SK-N-SH (cell line): ENCODE measurements around the gene BICC1. TPM values are rescaled to one million over a fixed set of nuclear protein-coding genes. Genes with fewer than 3 reads are reported as not detected.

Experiments used
- CTCF ChIA-PET: fragments of 300-600, 350-600 bp; formaldehyde crosslinking; extraction: SDS; loops from one replicate; lab custom pipeline; 2021; lab: Yijun Ruan, JAX
- POLR2A ChIA-PET: fragments of 350-600 bp; sonication (Branson Sonifier 250); formaldehyde crosslinking; extraction: SDS; loops from one replicate; lab custom pipeline; 2020; ENCODE audit warnings: antibody characterized with exemption, inconsistent platforms; lab: Yijun Ruan, JAX
- DNase-seq: peaks from one replicate; pipeline ENCODE4 v3.0.0; 2012
- H2AFZ ChIP-seq: fragments of 200-600 bp; sonication (generic); 2 replicates; pipeline ENCODE4 v1.8.1; 2016; ENCODE audit warnings: antibody characterized with exemption, mild to moderate bottlenecking, low read depth
- H3F3A ChIP-seq: fragments of 200-600 bp; sonication (generic); replicated peaks from 2 replicates; pipeline ENCODE3; 2016; ENCODE audit warnings: antibody characterized with exemption, mild to moderate bottlenecking; ENCODE audit not compliant: insufficient read depth
- H3K27ac ChIP-seq, 2 experiments: fragments of 200-500 bp in 1 of 2; fragments of 200-600 bp in 1 of 2; sonication (Bioruptor generic) in 1 of 2; sonication (generic), shearing (Covaris generic) in 1 of 2; 2 replicates each; pipeline versions ENCODE4 v1.5.1 to v1.6.1; 2014 to 2016; ENCODE audit warnings: low read depth in 2 of 2, inconsistent platforms in 1 of 2, low read length in 1 of 2, mild to moderate bottlenecking in 1 of 2, mixed read lengths in 1 of 2
- H3K27me3 ChIP-seq: fragments of 200-600 bp; sonication (generic), shearing (Covaris generic); 2 replicates; pipeline ENCODE4 v1.6.1; 2016; ENCODE audit warnings: mixed run types; ENCODE audit not compliant: insufficient read depth
- H3K36me3 ChIP-seq, 2 experiments: fragments of 200-500 bp in 1 of 2; fragments of 200-600 bp in 1 of 2; sonication (Bioruptor generic) in 1 of 2; sonication (generic) in 1 of 2; replicated peaks in 1 of 2; 2 replicates each; pipeline versions ENCODE3 to v1.5.1; 2014 to 2016; ENCODE audit warnings: low read length in 1 of 2, mild to moderate bottlenecking in 1 of 2; ENCODE audit not compliant: insufficient read depth in 2 of 2, control insufficient read depth in 1 of 2
- H3K4me1 ChIP-seq, 2 experiments: fragments of 200-500 bp in 1 of 2; fragments of 200-600 bp in 1 of 2; sonication (Bioruptor generic) in 1 of 2; sonication (generic), shearing (Covaris generic) in 1 of 2; 2 replicates each; pipeline versions ENCODE4 v1.5.1 to v1.6.1; 2014 to 2016; ENCODE audit warnings: low read depth in 1 of 2, low read length in 1 of 2, mixed run types in 1 of 2; ENCODE audit not compliant: insufficient read depth in 2 of 2, control insufficient read depth in 1 of 2
- H3K4me2 ChIP-seq: fragments of 200-600 bp; sonication (generic), shearing (Covaris generic); 2 replicates; pipeline ENCODE4 v1.6.1; 2017; ENCODE audit warnings: mixed run types
- H3K4me3 ChIP-seq, 2 experiments: fragments of 200-500 bp in 1 of 2; fragments of 200-600 bp in 1 of 2; sonication (Bioruptor generic) in 1 of 2; sonication (generic), shearing (Covaris generic) in 1 of 2; 2 replicates each; pipeline versions ENCODE4 v1.5.1 to v1.8.1; 2014 to 2016; ENCODE audit warnings: low read depth in 2 of 2, inconsistent platforms in 1 of 2, low read length in 1 of 2, mild to moderate bottlenecking in 1 of 2, mixed read lengths in 1 of 2, moderate library complexity in 1 of 2
- H3K79me2 ChIP-seq: fragments of 200-600 bp; sonication (generic); 2 replicates; pipeline ENCODE4 v1.8.1; 2017; ENCODE audit warnings: mild to moderate bottlenecking; ENCODE audit not compliant: insufficient read depth
- H3K9ac ChIP-seq: fragments of 200-600 bp; sonication (generic); 2 replicates; pipeline ENCODE4 v1.6.1; 2017; ENCODE audit warnings: mixed run types
- H3K9me2 ChIP-seq: fragments of 200-600 bp; sonication (generic); 2 replicates; pipeline ENCODE4 v1.6.1; 2017; ENCODE audit warnings: mixed run types
- H3K9me3 ChIP-seq: fragments of 200-600 bp; sonication (generic); 2 replicates; pipeline ENCODE4 v1.6.1; 2017; ENCODE audit warnings: mixed run types, mild to moderate bottlenecking, moderate library complexity
- H4K20me1 ChIP-seq: fragments of 200-600 bp; sonication (generic); 2 replicates; pipeline ENCODE4 v1.6.1; 2017; ENCODE audit warnings: mild to moderate bottlenecking, mixed run types; ENCODE audit not compliant: insufficient read depth
- ELF1 ChIP-seq: IDR thresholded peaks from 2 replicates; pipeline ENCODE4 v1.4.0; 2012
- FOSL2 ChIP-seq: IDR thresholded peaks from 2 replicates; pipeline ENCODE4 v1.4.0; 2012; ENCODE audit warnings: low read depth, mild to moderate bottlenecking, moderate library complexity, borderline replicate concordance
- FOXJ3 ChIP-seq: sonication (generic); formaldehyde crosslinking; IDR thresholded peaks from 2 replicates; pipeline ENCODE4 v1.5.1; 2020; ENCODE audit warnings: mild to moderate bottlenecking, missing genetic modification reagents
- FOXM1 ChIP-seq: IDR thresholded peaks from 2 replicates; pipeline ENCODE4 v1.4.0; 2012; ENCODE audit warnings: low read depth, mild to moderate bottlenecking
- GATA2 ChIP-seq: sonication (generic); formaldehyde crosslinking; IDR thresholded peaks from 2 replicates; pipeline ENCODE4 v1.5.0; 2020; ENCODE audit warnings: mild to moderate bottlenecking, missing genetic modification reagents
- JUND ChIP-seq: IDR thresholded peaks from 2 replicates; pipeline ENCODE4 v1.4.0; 2012
- NFIC ChIP-seq: IDR thresholded peaks from 2 replicates; pipeline ENCODE4 v1.4.0; 2012; ENCODE audit warnings: borderline replicate concordance
- POLR2AphosphoS5 ChIP-seq: IDR thresholded peaks from 2 replicates; pipeline ENCODE4 v1.6.1; 2012; ENCODE audit warnings: low read depth, low read length
- RAD21 ChIP-seq: IDR thresholded peaks from 2 replicates; pipeline ENCODE4 v1.6.1; 2012; ENCODE audit warnings: mild to moderate bottlenecking, low read length
- RCOR1 ChIP-seq: fragments of 150-350 bp; IDR thresholded peaks from 2 replicates; pipeline ENCODE4 v1.6.1; 2017; ENCODE audit warnings: antibody characterized with exemption, low read length
- RFX5 ChIP-seq: IDR thresholded peaks from 2 replicates; pipeline ENCODE4 v1.6.1; 2012; ENCODE audit warnings: mild to moderate bottlenecking, improper control_type of control experiment, low read length
- WGBS: methylation state at CpG from one replicate; pipeline ENCODE4 v1.1.6; 2017; ENCODE audit warnings: low lambda C conversion rate; 5-methylcytosine and 5-hydroxymethylcytosine counted together
- polyA plus RNA-seq, 3 experiments: library from polyadenylated mRNA; depleted of rRNA; stranded (reverse); fragments of >200 nt; gene quantifications; 2 replicates each; pipeline ENCODE4 v1.2.3, GENCODE V29; 2012
- TF ChIP-seq, protein P1 (sequence below): IDR thresholded peaks from 2 replicates; pipeline ENCODE4 v1.4.0; 2012; ENCODE audit warnings: low read depth
- TF ChIP-seq, protein P2 (sequence below): IDR thresholded peaks from 2 replicates; pipeline ENCODE4 v1.4.0; 2012; ENCODE audit warnings: low read depth, borderline replicate concordance
- TF ChIP-seq, protein P3 (sequence below): IDR thresholded peaks from 2 replicates; pipeline ENCODE4 v1.4.0; 2012; ENCODE audit warnings: low read depth, borderline replicate concordance
- TF ChIP-seq, protein P4 (sequence below): IDR thresholded peaks from 2 replicates; pipeline ENCODE4; 2012
- TF ChIP-seq, protein P5 (sequence below): fragments of 150-350 bp; IDR thresholded peaks from 2 replicates; pipeline ENCODE4 v1.6.1; 2016; ENCODE audit warnings: mild to moderate bottlenecking, low read depth, low read length
- TF ChIP-seq, protein P6 (sequence below): fragments of 150-350 bp; IDR thresholded peaks from 2 replicates; pipeline ENCODE4 v1.6.1; 2017; ENCODE audit warnings: antibody characterized with exemption, low read length, low read depth, borderline replicate concordance
- TF ChIP-seq, protein P7 (sequence below): IDR thresholded peaks from 2 replicates; pipeline ENCODE4 v1.6.1; 2012; ENCODE audit warnings: mild to moderate bottlenecking, low read depth, low read length, moderate library complexity

BICC1 gene
- polyA plus RNA-seq, 1 of the 3 experiments (the other 2 are of a cell fraction), result 1.5 TPM

DNA sequence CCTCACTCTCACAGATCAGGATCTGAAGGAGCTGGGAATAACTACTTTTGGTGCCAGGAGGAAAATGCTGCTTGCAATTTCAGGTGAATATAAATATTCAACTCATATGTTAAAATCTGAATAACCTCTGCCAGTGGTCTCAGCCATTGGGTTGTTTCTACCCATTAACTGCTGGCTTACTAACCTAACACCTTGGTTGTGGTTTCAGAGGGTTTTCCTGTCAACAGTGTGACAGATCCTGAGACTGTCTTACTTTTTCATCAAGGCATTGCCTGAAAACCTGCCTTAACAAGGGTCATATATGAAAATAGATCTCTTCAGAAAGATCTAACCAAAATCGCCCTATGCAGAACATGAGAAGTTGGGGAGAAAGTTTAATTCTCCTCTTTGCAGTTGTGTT, 307.7 kb downstream of the BICC1 start:
- DNase-seq, result no peak
- ChIA-PET POLR2A (no interaction called here), CTCF (no interaction called here)
- Histone ChIP-seq H3F3A (peaks cover 20% of the 10 kb centered on the region), H3K4me3 (no peak overlapping the region), H3K79me2 (no peaks in the 10 kb centered on the region), H3K27ac (peak overlapping the region; percentile 71 to 76; a peak in 3 of 4 replicates), H2AFZ (no peak overlapping the region), H4K20me1 (no peaks in the 10 kb centered on the region), H3K36me3 (peaks cover 11 to 17% of the 10 kb centered on the region in 2 experiments), H3K27me3 (no peaks in the 10 kb centered on the region), H3K9ac (peak overlapping the region; percentile 6; the same call in 1 of the 2 replicates), H3K4me2 (peak overlapping the region; percentile 23; the same call in 1 of the 2 replicates), H3K9me2 (no peaks in the 10 kb centered on the region), H3K4me1 (peaks cover 8 to 25% of the 10 kb centered on the region in 2 experiments), H3K9me3 (no peaks in the 10 kb centered on the region)
- TF ChIP-seq FOSL2 (no peak), FOXJ3 (CRISPR knock-in tag) (no peak), RAD21 (no peak), JUND (no peak), GATA2 (CRISPR knock-in tag) (no peak), RCOR1 (no peak), RFX5 (no peak), ELF1 (no peak), NFIC (no peak), POLR2AphosphoS5 (no peak), FOXM1 (no peak)
- TF ChIP-seq, protein P1, sequence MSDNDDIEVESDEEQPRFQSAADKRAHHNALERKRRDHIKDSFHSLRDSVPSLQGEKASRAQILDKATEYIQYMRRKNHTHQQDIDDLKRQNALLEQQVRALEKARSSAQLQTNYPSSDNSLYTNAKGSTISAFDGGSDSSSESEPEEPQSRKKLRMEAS, result no peak
- TF ChIP-seq, protein P2, sequence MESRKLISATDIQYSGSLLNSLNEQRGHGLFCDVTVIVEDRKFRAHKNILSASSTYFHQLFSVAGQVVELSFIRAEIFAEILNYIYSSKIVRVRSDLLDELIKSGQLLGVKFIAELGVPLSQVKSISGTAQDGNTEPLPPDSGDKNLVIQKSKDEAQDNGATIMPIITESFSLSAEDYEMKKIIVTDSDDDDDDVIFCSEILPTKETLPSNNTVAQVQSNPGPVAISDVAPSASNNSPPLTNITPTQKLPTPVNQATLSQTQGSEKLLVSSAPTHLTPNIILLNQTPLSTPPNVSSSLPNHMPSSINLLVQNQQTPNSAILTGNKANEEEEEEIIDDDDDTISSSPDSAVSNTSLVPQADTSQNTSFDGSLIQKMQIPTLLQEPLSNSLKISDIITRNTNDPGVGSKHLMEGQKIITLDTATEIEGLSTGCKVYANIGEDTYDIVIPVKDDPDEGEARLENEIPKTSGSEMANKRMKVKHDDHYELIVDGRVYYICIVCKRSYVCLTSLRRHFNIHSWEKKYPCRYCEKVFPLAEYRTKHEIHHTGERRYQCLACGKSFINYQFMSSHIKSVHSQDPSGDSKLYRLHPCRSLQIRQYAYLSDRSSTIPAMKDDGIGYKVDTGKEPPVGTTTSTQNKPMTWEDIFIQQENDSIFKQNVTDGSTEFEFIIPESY, result no peak
- TF ChIP-seq, protein P3, sequence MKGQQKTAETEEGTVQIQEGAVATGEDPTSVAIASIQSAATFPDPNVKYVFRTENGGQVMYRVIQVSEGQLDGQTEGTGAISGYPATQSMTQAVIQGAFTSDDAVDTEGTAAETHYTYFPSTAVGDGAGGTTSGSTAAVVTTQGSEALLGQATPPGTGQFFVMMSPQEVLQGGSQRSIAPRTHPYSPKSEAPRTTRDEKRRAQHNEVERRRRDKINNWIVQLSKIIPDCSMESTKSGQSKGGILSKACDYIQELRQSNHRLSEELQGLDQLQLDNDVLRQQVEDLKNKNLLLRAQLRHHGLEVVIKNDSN, result no peak
- TF ChIP-seq, protein P4, sequence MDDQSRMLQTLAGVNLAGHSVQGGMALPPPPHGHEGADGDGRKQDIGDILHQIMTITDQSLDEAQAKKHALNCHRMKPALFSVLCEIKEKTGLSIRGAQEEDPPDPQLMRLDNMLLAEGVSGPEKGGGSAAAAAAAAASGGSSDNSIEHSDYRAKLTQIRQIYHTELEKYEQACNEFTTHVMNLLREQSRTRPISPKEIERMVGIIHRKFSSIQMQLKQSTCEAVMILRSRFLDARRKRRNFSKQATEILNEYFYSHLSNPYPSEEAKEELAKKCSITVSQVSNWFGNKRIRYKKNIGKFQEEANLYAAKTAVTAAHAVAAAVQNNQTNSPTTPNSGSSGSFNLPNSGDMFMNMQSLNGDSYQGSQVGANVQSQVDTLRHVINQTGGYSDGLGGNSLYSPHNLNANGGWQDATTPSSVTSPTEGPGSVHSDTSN, result no peak
- TF ChIP-seq, protein P5, sequence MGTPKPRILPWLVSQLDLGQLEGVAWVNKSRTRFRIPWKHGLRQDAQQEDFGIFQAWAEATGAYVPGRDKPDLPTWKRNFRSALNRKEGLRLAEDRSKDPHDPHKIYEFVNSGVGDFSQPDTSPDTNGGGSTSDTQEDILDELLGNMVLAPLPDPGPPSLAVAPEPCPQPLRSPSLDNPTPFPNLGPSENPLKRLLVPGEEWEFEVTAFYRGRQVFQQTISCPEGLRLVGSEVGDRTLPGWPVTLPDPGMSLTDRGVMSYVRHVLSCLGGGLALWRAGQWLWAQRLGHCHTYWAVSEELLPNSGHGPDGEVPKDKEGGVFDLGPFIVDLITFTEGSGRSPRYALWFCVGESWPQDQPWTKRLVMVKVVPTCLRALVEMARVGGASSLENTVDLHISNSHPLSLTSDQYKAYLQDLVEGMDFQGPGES, result no peak
- TF ChIP-seq, protein P6, sequence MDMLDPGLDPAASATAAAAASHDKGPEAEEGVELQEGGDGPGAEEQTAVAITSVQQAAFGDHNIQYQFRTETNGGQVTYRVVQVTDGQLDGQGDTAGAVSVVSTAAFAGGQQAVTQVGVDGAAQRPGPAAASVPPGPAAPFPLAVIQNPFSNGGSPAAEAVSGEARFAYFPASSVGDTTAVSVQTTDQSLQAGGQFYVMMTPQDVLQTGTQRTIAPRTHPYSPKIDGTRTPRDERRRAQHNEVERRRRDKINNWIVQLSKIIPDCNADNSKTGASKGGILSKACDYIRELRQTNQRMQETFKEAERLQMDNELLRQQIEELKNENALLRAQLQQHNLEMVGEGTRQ, result no peak
- TF ChIP-seq, protein P7, sequence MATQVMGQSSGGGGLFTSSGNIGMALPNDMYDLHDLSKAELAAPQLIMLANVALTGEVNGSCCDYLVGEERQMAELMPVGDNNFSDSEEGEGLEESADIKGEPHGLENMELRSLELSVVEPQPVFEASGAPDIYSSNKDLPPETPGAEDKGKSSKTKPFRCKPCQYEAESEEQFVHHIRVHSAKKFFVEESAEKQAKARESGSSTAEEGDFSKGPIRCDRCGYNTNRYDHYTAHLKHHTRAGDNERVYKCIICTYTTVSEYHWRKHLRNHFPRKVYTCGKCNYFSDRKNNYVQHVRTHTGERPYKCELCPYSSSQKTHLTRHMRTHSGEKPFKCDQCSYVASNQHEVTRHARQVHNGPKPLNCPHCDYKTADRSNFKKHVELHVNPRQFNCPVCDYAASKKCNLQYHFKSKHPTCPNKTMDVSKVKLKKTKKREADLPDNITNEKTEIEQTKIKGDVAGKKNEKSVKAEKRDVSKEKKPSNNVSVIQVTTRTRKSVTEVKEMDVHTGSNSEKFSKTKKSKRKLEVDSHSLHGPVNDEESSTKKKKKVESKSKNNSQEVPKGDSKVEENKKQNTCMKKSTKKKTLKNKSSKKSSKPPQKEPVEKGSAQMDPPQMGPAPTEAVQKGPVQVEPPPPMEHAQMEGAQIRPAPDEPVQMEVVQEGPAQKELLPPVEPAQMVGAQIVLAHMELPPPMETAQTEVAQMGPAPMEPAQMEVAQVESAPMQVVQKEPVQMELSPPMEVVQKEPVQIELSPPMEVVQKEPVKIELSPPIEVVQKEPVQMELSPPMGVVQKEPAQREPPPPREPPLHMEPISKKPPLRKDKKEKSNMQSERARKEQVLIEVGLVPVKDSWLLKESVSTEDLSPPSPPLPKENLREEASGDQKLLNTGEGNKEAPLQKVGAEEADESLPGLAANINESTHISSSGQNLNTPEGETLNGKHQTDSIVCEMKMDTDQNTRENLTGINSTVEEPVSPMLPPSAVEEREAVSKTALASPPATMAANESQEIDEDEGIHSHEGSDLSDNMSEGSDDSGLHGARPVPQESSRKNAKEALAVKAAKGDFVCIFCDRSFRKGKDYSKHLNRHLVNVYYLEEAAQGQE, result no peak
- WGBS, result 71% methylated on average over 1 of the region's 1 CpG
